Panc1 (cell line): ENCODE measurements around the gene STUB1.

Source experiments
- CTCF ChIP-seq: fragments of 450-650 bp; IDR thresholded peaks from 2 replicates; pipeline ENCODE4 v1.5.1; 2017; ENCODE audit warnings: mild to moderate bottlenecking
- POLR2AphosphoS5 ChIP-seq: IDR thresholded peaks from 2 replicates; pipeline ENCODE4 v1.6.1; 2012; ENCODE audit warnings: mild to moderate bottlenecking, low read depth, low read length, moderate library complexity
- SIN3A ChIP-seq: IDR thresholded peaks from 2 replicates; pipeline ENCODE4 v1.6.1; 2012; ENCODE audit warnings: low read depth, mild to moderate bottlenecking, low read length, moderate library complexity, borderline replicate concordance; ENCODE audit not compliant: insufficient read depth
- TCF7L2 ChIP-seq: IDR thresholded peaks from 2 replicates; pipeline ENCODE4 v1.6.1; 2011; ENCODE audit warnings: mild to moderate bottlenecking, low read depth, low read length, inconsistent platforms
- TF ChIP-seq, protein P1 (sequence below), 2 experiments: IDR thresholded peaks; 2 replicates each; pipeline ENCODE4 v1.6.1; 2011 to 2012; ENCODE audit warnings: low read depth in 2 of 2, control low read depth in 1 of 2, low read length in 1 of 2, mild to moderate bottlenecking in 1 of 2, moderate library complexity in 1 of 2; ENCODE audit not compliant: insufficient read depth in 1 of 2

- TF ChIP-seq CTCF (no peak), POLR2AphosphoS5 (no peak), TCF7L2 (no peak), SIN3A (no peak)
- TF ChIP-seq, protein P1, sequence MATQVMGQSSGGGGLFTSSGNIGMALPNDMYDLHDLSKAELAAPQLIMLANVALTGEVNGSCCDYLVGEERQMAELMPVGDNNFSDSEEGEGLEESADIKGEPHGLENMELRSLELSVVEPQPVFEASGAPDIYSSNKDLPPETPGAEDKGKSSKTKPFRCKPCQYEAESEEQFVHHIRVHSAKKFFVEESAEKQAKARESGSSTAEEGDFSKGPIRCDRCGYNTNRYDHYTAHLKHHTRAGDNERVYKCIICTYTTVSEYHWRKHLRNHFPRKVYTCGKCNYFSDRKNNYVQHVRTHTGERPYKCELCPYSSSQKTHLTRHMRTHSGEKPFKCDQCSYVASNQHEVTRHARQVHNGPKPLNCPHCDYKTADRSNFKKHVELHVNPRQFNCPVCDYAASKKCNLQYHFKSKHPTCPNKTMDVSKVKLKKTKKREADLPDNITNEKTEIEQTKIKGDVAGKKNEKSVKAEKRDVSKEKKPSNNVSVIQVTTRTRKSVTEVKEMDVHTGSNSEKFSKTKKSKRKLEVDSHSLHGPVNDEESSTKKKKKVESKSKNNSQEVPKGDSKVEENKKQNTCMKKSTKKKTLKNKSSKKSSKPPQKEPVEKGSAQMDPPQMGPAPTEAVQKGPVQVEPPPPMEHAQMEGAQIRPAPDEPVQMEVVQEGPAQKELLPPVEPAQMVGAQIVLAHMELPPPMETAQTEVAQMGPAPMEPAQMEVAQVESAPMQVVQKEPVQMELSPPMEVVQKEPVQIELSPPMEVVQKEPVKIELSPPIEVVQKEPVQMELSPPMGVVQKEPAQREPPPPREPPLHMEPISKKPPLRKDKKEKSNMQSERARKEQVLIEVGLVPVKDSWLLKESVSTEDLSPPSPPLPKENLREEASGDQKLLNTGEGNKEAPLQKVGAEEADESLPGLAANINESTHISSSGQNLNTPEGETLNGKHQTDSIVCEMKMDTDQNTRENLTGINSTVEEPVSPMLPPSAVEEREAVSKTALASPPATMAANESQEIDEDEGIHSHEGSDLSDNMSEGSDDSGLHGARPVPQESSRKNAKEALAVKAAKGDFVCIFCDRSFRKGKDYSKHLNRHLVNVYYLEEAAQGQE (IDR thresholded peaks at IDR 0.05; ENCODE audit: insufficient read depth in 1 of 2, low read depth in 2 of 2, low read length in 1 of 2) = no peak
These were observed 45.4 kb downstream of the STUB1 start for GRCh38 chr16:725463-726187.
